Aorta (tissue), 5 donors: ENCODE results near the gene SRCAP. TPM values are rescaled to one million over a fixed set of nuclear protein-coding genes. Genes with fewer than 3 reads are reported as not detected.
A peak's percentile ranks its signal among the peaks of the same experiment; 100 is the strongest.

Experiments used
- ATAC-seq: fragments of 200-7000 bp; cut with Tn5 transposase; one replicate; pipeline ENCODE4 v1.9.1; 2022; ENCODE audit warnings: moderate library complexity; ENCODE audit not compliant: low FRiP score
- DNase-seq, 2 donors: peaks; one replicate each; pipeline ENCODE4 v3.0.0-alpha.2; 2020
- H3K27ac ChIP-seq, 2 donors: one replicate each; pipeline ENCODE4 v1.5.1; 2013; ENCODE audit warnings: low read length in 2 of 2, mild to moderate bottlenecking in 2 of 2, moderate library complexity in 2 of 2, control low read depth in 1 of 2, inconsistent platforms in 1 of 2, low read depth in 1 of 2
- H3K27me3 ChIP-seq, 2 donors: one replicate each; pipeline ENCODE4 v1.6.1; 2013; ENCODE audit warnings: control low read depth in 1 of 2, low read length in 1 of 2, mild to moderate bottlenecking in 1 of 2, moderate library complexity in 1 of 2; ENCODE audit not compliant: insufficient read depth in 2 of 2, control insufficient read depth in 1 of 2
- H3K36me3 ChIP-seq, 2 donors: one replicate each; pipeline ENCODE4 v1.6.1; 2013; ENCODE audit warnings: control low read depth in 1 of 2, low read length in 1 of 2, mild to moderate bottlenecking in 1 of 2; ENCODE audit not compliant: insufficient read depth in 2 of 2, control insufficient read depth in 1 of 2
- H3K4me1 ChIP-seq, 2 donors: one replicate each; pipeline ENCODE4 v1.6.1; 2013; ENCODE audit warnings: low read length in 2 of 2, control low read depth in 1 of 2, mild to moderate bottlenecking in 1 of 2, moderate library complexity in 1 of 2; ENCODE audit not compliant: insufficient read depth in 2 of 2, control insufficient read depth in 1 of 2
- H3K4me3 ChIP-seq, 2 donors: one replicate each; pipeline ENCODE4 v1.5.1; 2013; ENCODE audit warnings: low read length in 2 of 2, control low read depth in 1 of 2, mild to moderate bottlenecking in 1 of 2
- H3K9me3 ChIP-seq: one replicate; pipeline ENCODE4 v1.6.1; 2013; ENCODE audit warnings: mild to moderate bottlenecking, low read length; ENCODE audit not compliant: control insufficient read depth
- WGBS, 2 donors: extraction: QIAGEN DNeasy Blood & Tissue Kit; methylation state at CpG; one replicate each; pipeline ENCODE4 v1.1.7; 2013; 5-methylcytosine and 5-hydroxymethylcytosine counted together
- intact Hi-C, 2 donors: fragments of 100-400 bp; cut with DNase I; formaldehyde crosslinking; loops; one replicate each; pipeline versions ENCODE4 v1.14.2 to v1.15.0; 2022
- polyA plus RNA-seq, 2 donors: library from polyadenylated mRNA; stranded (reverse); fragments of 200-250 nt; gene quantifications; one replicate each; pipeline ENCODE4 v1.2.3, GENCODE V29; 2013
- total RNA-seq, 2 donors: library from RNA; stranded (reverse); fragmentation: NEBNext Ultra II Directional; extraction: Animal tissue kit (Norgen Biotek cat#: 25700); gene quantifications; one replicate each; pipeline ENCODE4 v1.2.1, GENCODE V29; 2021
- donor health status: healthy with polysubstance abuse.
- donor health status: Bipolar disorder and iron deficiency.
- donor health status: DM: no; HTN: no; CAD: no.
- donor health status: DM: no; HTN: no; CAD: no.
- donor health status: DM: yes; HTN: yes; CAD: no.

SRCAP gene
- total and polyA plus RNA-seq, 4 donors: 7.1 to 66.2 (median 34.9) TPM

DNA sequence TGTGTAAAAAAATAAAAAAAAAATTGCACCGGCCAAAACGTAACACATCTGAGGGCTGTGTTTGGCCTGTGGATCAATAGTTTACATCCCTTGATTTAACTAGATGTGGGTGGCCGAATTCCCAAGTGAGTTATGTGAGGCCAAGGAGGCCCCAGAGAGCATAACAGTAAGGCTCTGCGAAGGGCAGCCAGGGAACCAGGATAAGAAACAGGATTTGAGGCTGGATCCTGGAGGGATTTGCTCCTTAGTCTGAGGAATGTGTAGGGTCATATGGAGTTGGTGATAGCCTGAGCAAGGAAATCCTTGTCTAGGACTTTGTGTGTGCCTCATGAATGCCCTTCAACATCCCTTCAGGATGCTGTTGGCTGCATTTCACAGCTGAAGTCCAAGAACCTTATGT is 51.2 kb downstream of the SRCAP start:
- no peak overlapping the region for H3K4me3 ChIP-seq
- intact Hi-C loops: no loop called here
- 85 to 90% methylated on average over 4 of the region's 4 CpGs for WGBS, 2 donors
- H3K9me3 ChIP-seq: no peaks in the 10 kb centered on the region
- no peaks in the 10 kb centered on the region for H3K4me1 ChIP-seq
- H3K27me3 ChIP-seq: no peaks in the 10 kb centered on the region
- H3K27ac ChIP-seq: no peak overlapping the region
- H3K36me3 ChIP-seq: peaks cover 0 to 2% of the 10 kb centered on the region in 2 donors
- DNase-seq: no peak
- ATAC-seq: no peak

DNA sequence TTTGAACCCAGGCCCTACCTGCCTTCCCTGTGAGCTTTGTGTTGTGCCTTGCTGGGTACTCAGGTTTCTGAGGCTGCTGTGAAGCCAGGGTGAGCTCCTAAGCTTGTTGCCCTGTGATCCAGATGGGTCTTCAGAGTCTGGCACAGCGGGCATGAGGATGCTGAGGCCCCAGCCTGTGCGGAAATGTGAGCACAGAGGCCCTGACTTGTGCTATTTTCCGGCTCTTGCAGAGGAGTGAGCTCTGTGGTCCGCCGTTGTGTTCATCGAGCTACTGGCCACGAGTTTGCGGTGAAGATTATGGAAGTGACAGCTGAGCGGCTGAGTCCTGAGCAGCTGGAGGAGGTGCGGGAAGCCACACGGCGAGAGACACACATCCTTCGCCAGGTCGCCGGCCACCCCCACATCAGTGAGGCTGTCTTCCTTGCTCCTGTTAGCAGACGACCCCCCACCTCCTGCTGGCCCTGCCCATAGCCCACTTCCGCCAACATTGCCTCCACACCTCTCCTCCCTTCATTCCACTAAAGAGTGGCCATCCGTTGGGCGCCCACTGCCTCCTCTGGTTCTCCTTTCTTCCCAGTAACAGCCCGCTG is 52.0 kb downstream of the SRCAP start:
- DNase-seq (no peak), ATAC-seq (no peak)
- H3K9me3 ChIP-seq: no peaks in the 10 kb centered on the region
- intact Hi-C loops: no loop called here
- no peak overlapping the region for H3K27ac ChIP-seq
- H3K27me3 ChIP-seq: no peaks in the 10 kb centered on the region
- no peak overlapping the region for H3K4me3 ChIP-seq
- H3K36me3 ChIP-seq: peaks cover 0 to 2% of the 10 kb centered on the region in 2 donors
- WGBS, 2 donors: 90% methylated on average over 19 to 20 of the region's 20 CpGs
- H3K4me1 ChIP-seq: no peaks in the 10 kb centered on the region

DNA sequence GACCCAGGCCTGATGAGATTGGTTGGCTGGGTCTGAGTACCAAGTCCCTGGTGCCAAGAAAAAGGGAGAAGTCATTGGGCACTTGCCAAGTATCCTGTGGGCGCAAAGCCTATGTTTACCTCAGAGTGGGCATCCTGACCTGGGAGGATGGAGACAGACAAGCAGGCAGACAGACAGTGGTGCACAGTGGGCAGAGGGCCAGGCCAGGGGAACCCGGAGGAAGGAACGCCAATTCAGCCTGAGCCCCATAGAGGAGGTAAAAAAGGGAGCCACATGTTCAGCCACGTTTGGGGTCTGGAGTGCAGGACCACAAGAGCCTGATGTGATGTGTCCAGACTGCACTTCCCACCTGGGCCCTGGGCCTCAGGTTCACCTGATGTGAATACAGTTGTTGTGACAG is 54.6 kb downstream of the SRCAP start:
- 64 to 67% methylated on average over 4 of the region's 4 CpGs for WGBS, 2 donors
- Histone ChIP-seq H3K36me3 (peaks cover 0 to 2% of the 10 kb centered on the region in 2 donors), H3K4me3 (no peak overlapping the region), H3K27me3 (no peaks in the 10 kb centered on the region), H3K4me1 (no peaks in the 10 kb centered on the region), H3K9me3 (no peaks in the 10 kb centered on the region), H3K27ac (no peak overlapping the region)
- intact Hi-C loops: no loop called here
- DNase-seq (no peak), ATAC-seq (no peak)

DNA sequence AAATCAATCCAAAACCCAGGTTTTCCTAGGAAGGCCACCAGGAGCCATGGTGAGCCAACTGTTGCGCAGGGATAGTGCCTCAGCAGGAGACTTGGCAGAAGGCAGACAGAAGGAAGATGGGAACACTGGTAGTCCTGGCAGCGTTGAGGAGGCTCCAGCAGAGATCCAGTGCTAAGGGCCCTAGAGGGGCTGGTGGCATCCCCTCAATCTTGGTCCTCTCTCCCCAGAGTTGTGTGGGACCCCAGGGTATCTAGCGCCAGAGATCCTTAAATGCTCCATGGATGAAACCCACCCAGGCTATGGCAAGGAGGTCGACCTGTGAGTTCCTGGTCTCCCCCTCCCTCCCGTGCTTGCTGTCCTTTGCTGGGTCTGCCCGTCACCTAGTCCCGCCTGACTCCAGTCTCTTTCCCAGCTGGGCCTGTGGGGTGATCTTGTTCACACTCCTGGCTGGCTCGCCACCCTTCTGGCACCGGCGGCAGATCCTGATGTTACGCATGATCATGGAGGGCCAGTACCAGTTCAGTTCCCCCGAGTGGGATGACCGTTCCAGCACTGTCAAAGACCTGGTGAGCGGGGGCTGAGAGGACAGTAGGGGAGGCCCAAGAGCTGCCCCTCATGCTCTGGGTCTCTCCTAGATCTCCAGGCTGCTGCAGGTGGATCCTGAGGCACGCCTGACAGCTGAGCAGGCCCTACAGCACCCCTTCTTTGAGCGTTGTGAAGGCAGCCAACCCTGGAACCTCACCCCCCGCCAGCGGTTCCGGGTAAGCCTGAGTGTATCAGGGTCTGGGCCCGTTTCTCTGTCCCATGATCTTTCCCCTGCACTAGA is 57.2 kb downstream of the SRCAP start:
- intact Hi-C loops: no loop called here
- peaks cover 0 to 2% of the 10 kb centered on the region in 2 donors for H3K36me3 ChIP-seq
- DNase-seq (no peak), ATAC-seq (no peak)
- H3K9me3 ChIP-seq: no peaks in the 10 kb centered on the region
- no peak overlapping the region for H3K4me3 ChIP-seq
- 93 to 94% methylated on average over 20 of the region's 20 CpGs for WGBS, 2 donors
- no peaks in the 10 kb centered on the region for H3K27me3 ChIP-seq
- no peak overlapping the region for H3K27ac ChIP-seq
- H3K4me1 ChIP-seq: no peaks in the 10 kb centered on the region

DNA sequence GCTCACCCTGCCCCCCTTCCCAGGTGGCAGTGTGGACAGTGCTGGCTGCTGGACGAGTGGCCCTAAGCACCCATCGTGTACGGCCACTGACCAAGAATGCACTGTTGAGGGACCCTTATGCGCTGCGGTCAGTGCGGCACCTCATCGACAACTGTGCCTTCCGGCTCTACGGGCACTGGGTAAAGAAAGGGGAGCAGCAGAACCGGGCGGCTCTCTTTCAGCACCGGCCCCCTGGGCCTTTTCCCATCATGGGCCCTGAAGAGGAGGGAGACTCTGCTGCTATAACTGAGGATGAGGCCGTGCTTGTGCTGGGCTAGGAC is 57.8 kb downstream of the SRCAP start:
- H3K36me3 ChIP-seq: no peaks in the 10 kb centered on the region
- intact Hi-C loops: no loop called here
- H3K4me1 ChIP-seq: no peaks in the 10 kb centered on the region
- no peak overlapping the region for H3K27ac ChIP-seq
- no peaks in the 10 kb centered on the region for H3K27me3 ChIP-seq
- no peak for ATAC-seq
- 91 to 93% methylated on average over 13 of the region's 13 CpGs for WGBS, 2 donors
- H3K4me3 ChIP-seq: no peak overlapping the region
- no peak for DNase-seq
- H3K9me3 ChIP-seq: no peaks in the 10 kb centered on the region

DNA sequence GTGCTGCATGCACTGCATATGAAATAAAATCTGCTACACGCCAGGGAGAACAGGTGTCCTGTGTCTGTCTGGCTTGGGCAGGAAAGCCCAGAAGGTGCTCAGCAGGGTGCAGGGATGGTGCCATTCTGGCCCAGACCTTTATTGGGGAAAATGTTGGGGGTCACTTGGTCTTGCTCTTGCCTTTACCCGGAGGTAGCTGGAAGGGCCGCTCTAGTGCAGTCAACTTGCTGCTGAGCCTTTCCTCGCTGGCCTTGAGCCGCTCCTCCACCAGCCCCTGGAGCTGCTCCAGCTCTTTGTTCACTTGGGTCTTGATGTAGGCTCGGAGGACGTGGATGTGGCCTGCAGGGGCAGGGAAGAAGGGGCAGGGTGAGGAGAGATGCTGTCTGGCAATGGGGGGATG is 58.3 kb downstream of the SRCAP start:
- Histone ChIP-seq H3K27ac (no peak overlapping the region), H3K9me3 (no peaks in the 10 kb centered on the region), H3K4me1 (no peaks in the 10 kb centered on the region), H3K36me3 (no peaks in the 10 kb centered on the region), H3K4me3 (no peak overlapping the region), H3K27me3 (no peaks in the 10 kb centered on the region)
- DNase-seq (peak in 1 of 2 donors; percentile 33), ATAC-seq (no peak)
- intact Hi-C loops: no loop called here
- WGBS, 2 donors: 88 to 90% methylated on average over 6 to 7 of the region's 7 CpGs

DNA sequence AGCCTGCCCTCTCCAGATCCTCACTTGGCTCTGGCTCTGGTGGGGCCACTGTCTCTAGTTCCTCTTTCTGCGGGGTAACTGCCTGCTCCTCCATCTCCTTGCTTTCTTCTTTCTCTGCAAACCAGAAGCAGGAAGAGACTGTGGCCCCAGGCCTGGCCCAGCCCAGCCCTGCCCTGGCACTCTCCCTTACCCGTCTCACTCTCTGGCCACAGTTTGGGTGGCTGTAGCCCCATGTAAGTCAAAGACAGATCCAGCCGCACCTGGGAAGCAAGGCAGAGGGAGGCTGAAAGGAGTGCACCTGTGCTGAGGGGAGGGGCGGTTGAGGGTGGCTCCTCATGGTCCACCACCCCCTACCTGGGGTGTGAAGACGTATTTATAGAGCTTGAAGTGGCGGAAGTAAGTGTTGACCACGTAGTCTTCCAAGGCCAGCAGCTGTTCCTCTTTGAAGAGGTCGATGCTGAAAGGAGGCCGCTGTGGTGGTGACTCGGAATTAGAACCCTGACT is 60.1 kb downstream of the SRCAP start:
- 88% methylated on average over 10 of the region's 10 CpGs for WGBS, 2 donors
- ATAC-seq (no peak), DNase-seq (no peak)
- intact Hi-C loops: no loop called here
- Histone ChIP-seq H3K27me3 (no peaks in the 10 kb centered on the region), H3K36me3 (peaks cover 0 to under 1% of the 10 kb centered on the region in 2 donors), H3K4me3 (no peak overlapping the region), H3K4me1 (peaks cover 0 to 5% of the 10 kb centered on the region in 2 donors), H3K9me3 (no peaks in the 10 kb centered on the region), H3K27ac (no peak overlapping the region)

DNA sequence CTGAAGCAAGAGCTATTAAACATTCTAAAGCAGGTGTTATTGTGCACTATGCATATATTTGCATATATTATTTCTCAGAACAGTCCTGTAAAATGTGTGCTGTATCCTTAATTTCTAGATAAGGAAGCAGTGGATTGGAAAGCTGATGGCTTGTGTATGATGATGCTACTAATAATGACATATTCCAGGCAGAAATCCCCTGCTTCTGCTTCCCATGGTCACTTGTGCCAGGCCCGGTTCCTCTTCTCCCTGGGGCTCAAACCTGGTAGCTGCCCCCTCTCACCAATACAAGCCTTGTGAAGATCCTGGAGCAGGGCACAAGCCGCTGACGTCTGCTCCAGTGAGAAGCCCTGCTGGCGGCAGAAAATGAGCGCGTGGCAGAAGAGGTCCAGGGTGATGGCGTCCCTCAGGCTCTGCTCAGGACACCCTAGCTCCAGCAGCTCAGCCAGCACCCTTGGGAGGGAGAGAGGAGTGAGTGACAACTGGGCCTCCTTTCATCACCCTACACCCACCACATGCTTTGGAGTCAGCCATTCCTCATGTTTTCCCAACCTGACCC is 61.1 kb downstream of the SRCAP start:
- no peaks in the 10 kb centered on the region for H3K9me3 ChIP-seq
- peaks cover 0 to 7% of the 10 kb centered on the region in 2 donors for H3K36me3 ChIP-seq
- no peak overlapping the region for H3K4me3 ChIP-seq
- intact Hi-C loops: loop anchor here in 1 of 2 donors (10.0 kb wide), 1 partner anchor 945 kb away; the partner anchor contains the start of genes PAGR1 and PRRT2
- peaks cover 0 to 5% of the 10 kb centered on the region in 2 donors for H3K4me1 ChIP-seq
- 90 to 91% methylated on average over 7 of the region's 7 CpGs for WGBS, 2 donors
- ATAC-seq (no peak), DNase-seq (peak in 1 of 2 donors; percentile 42)
- H3K27ac ChIP-seq: no peak overlapping the region
- no peaks in the 10 kb centered on the region for H3K27me3 ChIP-seq
